Neuron (in vitro differentiated cells): Measurements from ENCODE around the gene IFIT2.
"Not testable (repeated sequence)": the region's sequence is repeated elsewhere in the genome, so short reads cannot be mapped to it uniquely, and the experiment has no call there.

Experiments used
- H2AFZ ChIP-seq: one replicate; pipeline ENCODE4 v1.6.1; 2013; ENCODE audit warnings: low read depth, mild to moderate bottlenecking, inconsistent platforms, low read length, moderate library complexity
- H3K27me3 ChIP-seq: one replicate; pipeline ENCODE4 v1.6.1; 2013; ENCODE audit warnings: low read length; ENCODE audit not compliant: insufficient read depth
- H3K36me3 ChIP-seq: one replicate; pipeline ENCODE4 v1.6.1; 2013; ENCODE audit warnings: low read length; ENCODE audit not compliant: insufficient read depth
- H3K4me1 ChIP-seq: one replicate; pipeline ENCODE4 v1.6.1; 2013; ENCODE audit warnings: low read length; ENCODE audit not compliant: insufficient read depth
- H3K4me3 ChIP-seq: 2 replicates; pipeline ENCODE4 v1.5.1; 2013; ENCODE audit warnings: mild to moderate bottlenecking, low read length, moderate library complexity
- H3K9me3 ChIP-seq: one replicate; pipeline ENCODE4 v1.6.1; 2013; ENCODE audit warnings: low read length

The IFIT2 gene

GRCh38 chr10:89283936-89284475 is 17.8 kb upstream of the IFIT2 start:
- H3K4me3 ChIP-seq, result peak overlapping the region; percentile 50
- H3K36me3 ChIP-seq, result no peaks in the 10 kb centered on the region
- peak overlapping the region; percentile 73 for H2AFZ ChIP-seq
- no peaks in the 10 kb centered on the region for H3K27me3 ChIP-seq
- no peaks in the 10 kb centered on the region for H3K9me3 ChIP-seq
- peaks cover 9% of the 10 kb centered on the region for H3K4me1 ChIP-seq

- not testable (repeated sequence) for H3K9me3 ChIP-seq, H3K4me3 ChIP-seq, H3K36me3 ChIP-seq, H2AFZ ChIP-seq, H3K27me3 ChIP-seq
- peaks cover 15% of the 10 kb centered on the region for H3K4me1 ChIP-seq
These were observed 17.1 kb upstream of the IFIT2 start for GRCh38 chr10:89284711-89285110.

GRCh38 chr10:89285303-89285702 is 16.5 kb upstream of the IFIT2 start:
- peaks cover 21% of the 10 kb centered on the region for H3K4me1 ChIP-seq
- H3K36me3 ChIP-seq, H2AFZ ChIP-seq, H3K9me3 ChIP-seq, H3K27me3 ChIP-seq, H3K4me3 ChIP-seq: not testable (repeated sequence)

- no peaks in the 10 kb centered on the region for H3K27me3 ChIP-seq
- H3K4me3 ChIP-seq, result no peak overlapping the region
- no peaks in the 10 kb centered on the region for H3K36me3 ChIP-seq
- H3K9me3 ChIP-seq, result no peaks in the 10 kb centered on the region
- peaks cover 5% of the 10 kb centered on the region for H3K4me1 ChIP-seq
- H2AFZ ChIP-seq, result no peak overlapping the region
These were observed 7.1 kb upstream of the IFIT2 start for GRCh38 chr10:89294721-89295239.

- H2AFZ ChIP-seq, result no peak overlapping the region
- H3K4me1 ChIP-seq, result no peaks in the 10 kb centered on the region
- no peak overlapping the region for H3K4me3 ChIP-seq
- no peaks in the 10 kb centered on the region for H3K27me3 ChIP-seq
- H3K36me3 ChIP-seq, result no peaks in the 10 kb centered on the region
- no peaks in the 10 kb centered on the region for H3K9me3 ChIP-seq
These were observed 6.2 kb upstream of the IFIT2 start for GRCh38 chr10:89295597-89295996.

- Histone ChIP-seq H3K9me3 (no peaks in the 10 kb centered on the region), H3K27me3 (no peaks in the 10 kb centered on the region), H3K36me3 (no peaks in the 10 kb centered on the region), H3K4me1 (no peaks in the 10 kb centered on the region), H3K4me3 (no peak overlapping the region), H2AFZ (no peak overlapping the region)
These were observed 5.6 kb upstream of the IFIT2 start for GRCh38 chr10:89296220-89296648.

- Histone ChIP-seq H3K4me3 (no peak overlapping the region), H3K4me1 (no peaks in the 10 kb centered on the region), H3K27me3 (no peaks in the 10 kb centered on the region), H2AFZ (no peak overlapping the region), H3K9me3 (no peaks in the 10 kb centered on the region), H3K36me3 (no peaks in the 10 kb centered on the region)
These were observed 4.5 kb upstream of the IFIT2 start for GRCh38 chr10:89297356-89297755.

- Histone ChIP-seq H3K4me3 (no peak overlapping the region), H3K4me1 (no peaks in the 10 kb centered on the region), H2AFZ (no peak overlapping the region), H3K27me3 (no peaks in the 10 kb centered on the region), H3K36me3 (no peaks in the 10 kb centered on the region), H3K9me3 (no peaks in the 10 kb centered on the region)
These were observed 4.1 kb upstream of the IFIT2 start for GRCh38 chr10:89297791-89298190.

- Histone ChIP-seq H2AFZ (no peak overlapping the region), H3K4me3 (no peak overlapping the region), H3K4me1 (no peaks in the 10 kb centered on the region)
These were observed 2.8 kb upstream of the IFIT2 start for GRCh38 chr10:89299031-89299430.

GRCh38 chr10:89301232-89301631 is 614 bp upstream of the IFIT2 start:
- Histone ChIP-seq H3K4me3 (no peak overlapping the region), H2AFZ (no peak overlapping the region), H3K27me3 (no peaks in the 10 kb centered on the region), H3K9me3 (no peaks in the 10 kb centered on the region), H3K36me3 (no peaks in the 10 kb centered on the region), H3K4me1 (peaks cover 3% of the 10 kb centered on the region)

More at GRCh38 chr10:89299031-89299430, 2.8 kb upstream of the IFIT2 start:
- H3K27me3 ChIP-seq, result no peaks in the 10 kb centered on the region
- no peaks in the 10 kb centered on the region for H3K9me3 ChIP-seq
- H3K36me3 ChIP-seq, result no peaks in the 10 kb centered on the region

GRCh38 chr10:89302625-89303024 is 779 bp downstream of the IFIT2 start:
- no peaks in the 10 kb centered on the region for H3K9me3 ChIP-seq
- no peaks in the 10 kb centered on the region for H3K36me3 ChIP-seq
- no peaks in the 10 kb centered on the region for H3K27me3 ChIP-seq
- H2AFZ ChIP-seq, result no peak overlapping the region
- H3K4me1 ChIP-seq, result peaks cover 3% of the 10 kb centered on the region
- H3K4me3 ChIP-seq, result no peak overlapping the region

- H3K36me3 ChIP-seq, result no peaks in the 10 kb centered on the region
- no peaks in the 10 kb centered on the region for H3K27me3 ChIP-seq
- no peak overlapping the region for H3K4me3 ChIP-seq
- peaks cover 3% of the 10 kb centered on the region for H3K4me1 ChIP-seq
- no peak overlapping the region for H2AFZ ChIP-seq
- no peaks in the 10 kb centered on the region for H3K9me3 ChIP-seq
These were observed 1.3 kb downstream of the IFIT2 start for GRCh38 chr10:89303161-89303560.

- Histone ChIP-seq H3K4me1 (peaks cover 3% of the 10 kb centered on the region), H3K4me3 (no peak overlapping the region), H3K36me3 (no peaks in the 10 kb centered on the region)
These were observed 2.2 kb downstream of the IFIT2 start for GRCh38 chr10:89304026-89304425.

GRCh38 chr10:89304446-89304845 is 2.6 kb downstream of the IFIT2 start:
- Histone ChIP-seq H3K4me1 (peaks cover 3% of the 10 kb centered on the region), H3K9me3 (no peaks in the 10 kb centered on the region), H3K4me3 (no peak overlapping the region), H2AFZ (no peak overlapping the region), H3K36me3 (no peaks in the 10 kb centered on the region), H3K27me3 (no peaks in the 10 kb centered on the region)

More at GRCh38 chr10:89304026-89304425, 2.2 kb downstream of the IFIT2 start:
- Histone ChIP-seq H3K9me3 (no peaks in the 10 kb centered on the region), H2AFZ (no peak overlapping the region), H3K27me3 (no peaks in the 10 kb centered on the region)
